ENCODE results near the gene EPHX1.
"Not testable (repeated sequence)": the region's sequence is repeated elsewhere in the genome, so short reads cannot be mapped to it uniquely, and the experiment has no call there.

Gene EPHX1

DNA sequence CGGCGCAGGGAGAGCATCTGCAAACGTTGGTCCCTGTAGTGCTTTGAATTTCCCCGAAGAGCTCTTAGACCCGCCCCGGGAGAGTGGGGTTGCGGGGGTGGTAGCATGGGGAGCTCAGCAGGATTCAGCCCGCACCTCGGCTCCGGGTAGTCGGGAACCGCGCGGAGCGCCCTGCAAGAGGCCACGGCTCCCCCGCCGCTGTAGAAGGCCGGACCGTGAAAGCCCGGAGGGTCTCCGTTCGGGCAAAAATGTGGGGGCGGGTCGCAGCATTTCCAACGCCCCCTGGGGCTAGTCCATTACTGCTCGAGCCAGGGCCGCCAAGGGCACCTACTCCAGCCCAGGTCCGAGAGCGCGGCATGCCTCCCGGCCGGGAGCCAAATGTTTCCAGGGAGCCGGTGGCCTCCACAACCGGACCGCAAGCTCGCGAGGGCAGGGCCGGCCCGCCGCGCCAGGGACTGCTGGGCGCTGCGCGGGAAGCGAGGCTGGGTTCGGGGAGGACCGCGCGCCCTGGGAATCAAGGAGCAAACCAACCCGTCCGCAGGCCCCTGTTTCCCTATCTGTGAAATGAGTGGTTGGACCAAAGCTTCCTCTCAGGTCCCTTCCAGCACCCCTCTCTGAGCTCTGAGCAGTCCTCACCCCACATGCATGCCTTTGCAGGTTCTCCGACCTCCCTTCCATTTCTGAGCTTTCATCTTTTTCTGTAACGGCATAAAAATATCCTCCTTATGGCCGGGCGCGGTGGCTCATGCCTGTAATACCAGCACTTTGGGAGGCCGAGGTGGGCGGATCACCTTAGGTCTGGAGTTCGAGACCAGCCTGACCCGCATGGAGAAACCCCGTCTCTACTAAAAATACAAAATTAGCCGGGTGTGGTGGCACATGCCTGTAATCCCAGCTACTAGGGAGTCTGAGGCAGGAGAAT lies 73.0 kb downstream of the EPHX1 start:
- DNase-seq: no peak

DNA sequence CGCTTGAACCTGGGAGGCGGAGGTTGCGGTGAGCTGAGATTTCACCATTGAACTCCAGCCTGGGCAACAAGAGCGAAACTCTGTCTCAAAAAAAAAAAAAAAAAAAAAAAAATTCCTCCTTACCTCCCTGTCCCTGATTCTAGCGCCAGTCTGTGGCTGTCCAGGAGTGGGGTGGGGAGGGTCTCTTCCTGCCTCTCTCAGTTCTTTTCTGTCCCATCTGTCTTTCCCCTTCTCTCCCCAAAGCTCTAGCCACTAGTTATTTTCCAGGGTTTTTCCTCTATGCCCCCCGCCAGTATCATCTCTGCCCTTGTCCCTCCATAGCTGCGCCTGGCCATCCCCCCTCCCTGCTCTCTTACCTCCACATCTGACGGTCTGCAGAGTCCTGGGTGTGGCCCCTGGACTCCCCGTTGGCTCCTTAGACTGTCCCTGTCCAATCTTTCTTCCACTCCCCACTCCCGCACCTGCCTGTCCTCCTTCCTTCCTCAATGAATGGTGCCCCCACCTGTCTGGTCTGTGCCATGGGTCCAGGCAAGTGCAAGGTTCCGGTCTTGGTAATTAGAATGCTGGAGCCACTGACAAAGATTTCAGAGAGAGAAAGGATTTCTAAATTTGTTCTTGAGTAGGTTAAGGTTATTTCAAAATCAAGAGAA lies 73.8 kb downstream of the EPHX1 start:
- no peak for DNase-seq

DNA sequence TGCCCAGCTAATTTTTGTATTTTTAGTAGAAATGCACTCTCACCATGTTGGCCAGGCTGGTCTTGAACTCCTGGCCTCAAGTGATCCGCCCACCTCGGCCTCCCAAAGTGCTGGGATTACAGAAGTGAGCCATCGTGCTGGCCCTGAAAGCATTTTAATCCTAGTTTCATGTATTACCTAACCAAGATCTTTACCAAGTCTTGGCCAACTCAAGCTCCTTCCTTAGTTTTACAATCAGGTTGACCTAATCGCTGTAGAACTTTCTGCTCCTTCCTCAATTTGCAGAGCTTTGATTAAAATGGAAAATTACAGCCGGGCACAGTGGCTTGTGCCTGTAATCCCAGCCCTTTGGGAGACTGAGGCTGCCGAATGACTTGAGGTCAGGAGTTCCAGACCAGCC lies 75.4 kb downstream of the EPHX1 start:
- DNase-seq: no peak

DNA sequence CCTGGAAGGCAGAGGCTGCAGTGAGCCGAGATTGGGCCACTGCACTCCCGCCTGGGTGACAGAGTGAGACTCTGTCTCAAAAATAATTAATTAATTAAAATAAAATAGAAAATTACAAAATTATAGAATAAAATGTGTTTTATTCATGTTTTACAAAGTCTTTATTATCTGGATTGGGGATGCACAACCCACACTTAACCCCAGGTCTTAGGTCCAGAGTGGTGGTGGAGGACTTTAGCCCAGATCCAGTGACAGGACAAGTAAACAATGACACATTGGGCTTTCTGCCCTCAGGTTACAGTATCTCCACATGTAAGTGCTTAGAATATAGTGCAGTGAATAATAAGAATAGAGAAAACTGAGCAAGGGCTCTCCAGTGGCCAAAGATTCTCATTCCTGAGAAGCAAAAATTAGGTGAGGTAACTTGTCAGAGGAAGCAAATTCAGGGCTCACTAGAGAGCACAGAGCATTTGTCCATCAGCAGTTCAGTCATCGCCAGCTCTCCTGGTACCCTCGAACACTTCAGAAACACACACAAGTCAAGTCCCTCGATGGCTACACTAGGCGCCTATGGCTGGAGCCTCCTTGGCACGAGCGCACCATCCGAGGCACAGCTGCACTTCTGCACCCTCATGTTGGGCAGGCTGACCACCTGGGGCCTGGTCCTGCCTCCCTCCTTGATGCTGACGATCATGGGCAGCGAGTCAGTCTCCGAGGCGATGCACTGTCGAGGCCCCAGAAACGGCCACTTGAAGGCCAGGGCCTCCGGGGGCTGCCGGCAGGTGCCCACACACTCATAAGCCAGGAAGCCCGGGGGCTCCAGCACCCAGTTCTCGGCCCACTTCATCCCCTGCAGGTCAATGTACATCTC lies 76.5 kb downstream of the EPHX1 start:
- DNase-seq: no peak

DNA sequence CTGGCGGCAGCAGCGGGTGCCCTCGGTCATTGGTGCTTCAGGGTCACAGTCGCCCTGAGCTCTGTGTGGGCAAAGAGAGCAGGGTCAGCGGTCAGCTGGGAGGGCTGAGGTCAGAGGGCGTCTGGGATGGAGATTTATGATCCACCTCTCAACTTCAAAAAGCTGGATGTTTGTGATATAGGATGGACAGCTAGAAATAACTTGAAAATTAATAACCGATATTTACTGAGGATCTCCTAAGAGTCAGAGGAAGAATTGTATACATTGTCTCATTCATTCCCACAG lies 77.0 kb downstream of the EPHX1 start:
- DNase-seq: no peak

DNA sequence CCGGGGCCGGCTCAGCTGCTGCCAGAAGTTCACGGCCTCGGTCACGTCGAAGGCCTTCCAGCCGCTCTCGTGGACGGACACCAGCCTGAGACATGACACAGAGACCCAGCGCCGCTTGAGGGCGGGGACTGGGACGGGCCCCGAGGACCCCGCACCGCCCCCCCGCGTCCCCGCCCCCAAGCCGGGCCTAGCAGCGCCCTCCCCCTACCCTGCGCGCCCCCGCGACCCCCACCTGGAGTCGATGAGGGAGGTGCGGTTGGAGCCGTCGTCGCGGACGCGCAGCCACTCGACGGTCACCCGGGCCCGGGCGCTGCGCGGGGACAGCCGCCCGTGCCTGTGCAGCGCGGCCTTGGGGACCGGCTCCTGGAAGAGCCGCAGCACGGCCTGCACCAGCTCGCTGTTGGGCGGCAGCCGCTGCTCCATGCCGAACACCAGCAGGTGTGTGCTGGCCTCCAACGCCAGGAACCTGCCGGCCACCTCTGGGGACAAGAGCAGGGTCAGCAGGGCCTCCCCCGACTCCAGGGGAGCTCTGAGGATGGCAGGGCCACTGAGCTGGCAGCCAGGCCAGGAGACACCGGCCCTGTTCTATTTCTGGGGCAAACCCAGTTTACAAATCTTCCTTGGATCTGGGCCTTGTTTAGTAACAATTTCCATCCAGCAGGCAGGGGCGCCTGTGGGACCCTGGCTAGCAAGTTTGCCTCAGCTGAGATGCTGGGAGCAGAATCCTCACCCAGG lies 77.8 kb downstream of the EPHX1 start:
- not testable (repeated sequence) for DNase-seq

DNA sequence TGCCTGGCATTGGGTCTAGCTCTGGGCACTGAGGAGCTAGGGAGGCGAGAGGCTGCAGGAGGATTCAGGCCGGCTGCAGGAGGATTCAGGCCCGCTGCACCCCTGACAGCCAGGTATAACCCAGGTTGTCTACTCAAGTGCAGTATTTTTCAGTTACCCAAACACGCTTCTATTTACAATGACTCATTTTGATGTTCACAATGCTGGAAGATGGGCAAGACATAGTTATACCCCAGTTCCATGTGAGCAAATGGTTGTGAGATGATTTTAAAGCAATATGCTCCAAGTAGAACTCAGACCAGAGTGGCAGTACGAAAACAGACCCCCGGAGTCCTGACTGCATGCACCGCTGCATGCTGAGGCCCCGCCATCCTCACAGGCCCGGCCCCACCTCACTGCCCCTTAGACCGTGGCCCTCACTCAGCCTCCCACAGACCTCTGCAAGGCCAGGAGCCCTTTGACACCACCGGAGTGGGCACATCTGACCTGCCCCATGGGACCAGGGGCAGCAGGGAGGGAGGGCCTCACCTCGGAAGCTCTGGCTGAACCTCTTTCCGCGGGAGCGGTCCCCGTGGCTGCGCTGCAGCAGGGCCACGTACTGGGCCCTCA lies 78.5 kb downstream of the EPHX1 start:
- DNase-seq: no peak

DNA sequence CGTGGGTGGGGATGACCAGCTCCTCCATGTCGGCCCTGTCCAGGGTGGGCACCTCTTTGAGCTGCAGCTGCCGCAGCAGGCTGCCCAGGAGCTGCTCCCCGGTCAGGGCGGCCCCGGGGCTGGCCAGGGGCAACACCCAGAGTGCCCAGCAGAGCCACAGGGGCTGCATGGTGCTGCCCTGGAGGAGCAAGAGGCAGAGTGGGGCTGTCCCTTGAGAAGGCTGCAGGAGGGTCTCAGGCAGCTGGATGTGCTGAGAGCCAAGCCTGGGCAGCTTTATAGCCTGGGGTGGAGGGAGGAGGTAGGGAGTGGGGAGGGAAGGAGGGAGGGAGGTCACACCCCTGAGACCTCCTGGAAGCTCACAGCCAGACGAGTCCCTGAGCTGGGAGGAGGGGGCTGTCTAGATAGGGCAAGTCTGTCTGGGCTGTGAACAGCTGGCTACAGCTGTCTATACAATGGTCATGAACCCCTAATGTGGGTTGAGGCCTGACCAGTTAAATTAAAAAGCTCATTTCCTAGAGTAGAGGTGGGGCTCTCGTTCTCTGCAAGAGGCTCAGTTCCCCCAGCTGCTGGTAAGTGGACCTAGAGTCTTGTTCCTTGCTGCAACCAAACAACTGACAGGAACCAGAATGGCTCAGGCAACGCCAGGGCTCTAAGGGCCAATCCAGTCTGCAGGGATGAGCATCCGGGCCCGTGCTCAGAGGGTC lies 79.1 kb downstream of the EPHX1 start, which contains the start of gene LEFTY1:
TSS of gene LEFTY1 (minus strand) at position 249 of the 704 bp plus-strand sequence. CDS start at position 169, 80 bp downstream.
- no peak for DNase-seq

DNA sequence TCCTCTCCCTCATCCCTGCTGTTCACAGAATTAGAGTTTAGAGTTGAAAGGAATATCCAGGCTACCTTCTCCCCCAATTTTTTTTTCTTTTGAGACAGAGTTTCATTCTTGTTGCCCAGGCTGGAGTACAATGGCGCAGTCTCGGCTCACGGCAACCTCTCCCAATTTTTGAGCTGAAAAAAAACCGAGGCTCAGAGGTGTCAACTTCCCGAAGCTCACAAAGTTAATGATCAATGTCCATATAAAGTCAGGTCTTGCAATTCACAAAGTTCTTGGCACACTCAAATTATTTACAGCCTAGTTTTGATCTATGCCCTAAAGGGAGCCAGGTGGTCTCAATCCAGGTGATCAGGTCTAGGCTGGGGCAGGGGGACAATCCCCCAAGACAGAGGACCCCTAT lies 79.8 kb downstream of the EPHX1 start:
- no peak for DNase-seq

DNA sequence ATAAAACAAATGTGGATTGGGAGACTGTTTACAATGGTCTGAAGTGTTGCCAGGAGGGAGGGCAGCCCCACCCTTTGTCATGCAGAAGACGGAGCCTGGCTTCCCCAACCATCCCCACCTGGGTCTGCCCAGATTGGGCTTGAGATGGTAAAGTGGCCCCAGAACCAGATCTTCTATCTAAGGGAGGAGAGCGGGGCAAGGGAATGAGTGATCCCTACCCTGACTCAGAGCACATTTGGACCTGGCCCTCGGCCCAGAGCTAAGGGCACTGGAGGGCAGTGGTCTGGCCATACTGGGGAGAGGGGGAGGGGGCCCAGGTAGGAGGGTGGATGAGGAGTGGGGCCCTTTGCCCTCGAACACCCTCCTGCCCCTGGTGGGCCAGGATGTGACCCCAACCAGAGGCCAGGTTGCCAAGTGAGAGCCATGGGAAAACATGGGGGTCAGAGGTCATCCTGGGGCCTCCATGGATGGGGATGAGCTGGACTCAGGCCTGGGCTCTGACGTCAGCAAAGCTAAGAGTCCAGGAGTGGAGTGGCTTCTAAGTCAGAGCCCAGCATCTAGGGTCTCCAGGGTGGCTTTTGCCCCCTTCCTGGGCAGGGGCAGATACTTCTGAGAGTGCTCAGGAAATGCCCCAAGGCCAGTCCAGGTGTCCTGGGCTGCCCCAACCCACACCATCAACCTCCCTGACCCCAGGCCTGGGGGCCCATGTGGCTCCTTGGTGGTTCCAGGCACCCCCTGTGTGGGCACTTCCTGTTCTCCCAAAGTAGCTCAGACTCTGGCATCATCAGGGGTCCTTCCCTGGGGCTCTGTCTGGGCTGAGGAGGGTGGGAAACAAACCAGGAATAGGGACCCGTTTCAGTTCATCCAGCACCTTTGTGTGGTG lies 80.7 kb downstream of the EPHX1 start:
- DNase-seq: no peak

DNA sequence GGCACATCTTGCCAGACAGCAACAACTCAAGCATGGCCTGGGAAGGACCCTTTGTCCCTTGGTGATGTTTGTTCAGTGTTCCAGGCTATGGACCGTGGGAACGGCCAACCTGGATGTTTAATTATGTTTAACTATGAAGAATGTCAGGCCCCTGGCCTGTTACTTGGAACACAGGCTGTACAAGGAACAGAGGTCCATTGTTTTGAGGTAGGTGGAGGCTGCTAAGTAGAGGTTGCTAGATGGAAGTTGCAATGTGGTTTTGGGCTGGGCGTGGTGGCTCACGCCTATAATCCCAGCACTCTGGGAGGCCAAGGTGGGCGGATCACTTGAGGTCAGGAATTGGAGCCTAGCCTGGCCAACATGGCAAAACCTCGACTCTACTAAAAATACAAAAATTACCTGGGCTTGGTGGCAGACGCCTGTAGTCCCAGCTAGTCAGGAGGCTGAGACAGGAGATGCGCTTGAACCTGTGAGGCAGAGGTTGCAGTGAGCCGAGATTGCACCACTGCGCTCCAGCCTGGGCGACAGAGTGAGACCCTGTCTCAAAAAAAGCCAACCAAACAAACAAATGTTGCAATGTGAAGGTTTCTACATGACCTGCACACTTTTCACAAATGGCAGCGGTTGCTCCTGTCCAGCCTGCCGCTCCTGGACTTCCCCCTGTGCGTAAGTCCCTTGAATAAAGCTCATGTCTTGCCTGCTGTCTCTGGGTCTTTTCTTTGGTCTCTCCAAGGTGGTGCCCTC lies 81.5 kb downstream of the EPHX1 start:
- no peak for DNase-seq

DNA sequence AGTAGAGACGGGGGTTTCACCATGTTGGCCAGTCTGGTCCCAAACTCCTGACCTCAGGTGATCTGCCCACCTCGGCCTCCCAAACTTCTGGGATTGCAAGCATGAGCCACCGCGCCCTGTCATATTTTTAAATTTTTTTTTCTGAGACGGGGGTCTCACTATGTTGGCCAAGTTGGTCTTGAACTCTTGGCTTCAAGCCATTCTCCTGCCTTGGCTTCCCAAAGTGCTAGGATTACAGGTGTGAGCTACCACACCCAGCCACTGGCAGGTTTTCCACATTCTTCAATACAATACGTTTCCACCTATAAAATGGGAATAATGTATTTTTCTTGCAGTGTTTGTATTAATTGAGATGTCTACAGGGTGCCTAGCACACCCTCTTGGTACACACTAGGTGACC lies 82.4 kb downstream of the EPHX1 start:
- no peak for DNase-seq

Measured in NCI-H1694 treated with DMSO at 0.1 percent for 48 hours (cell line).